ENCODE measurements around the gene EBPL.

DNA sequence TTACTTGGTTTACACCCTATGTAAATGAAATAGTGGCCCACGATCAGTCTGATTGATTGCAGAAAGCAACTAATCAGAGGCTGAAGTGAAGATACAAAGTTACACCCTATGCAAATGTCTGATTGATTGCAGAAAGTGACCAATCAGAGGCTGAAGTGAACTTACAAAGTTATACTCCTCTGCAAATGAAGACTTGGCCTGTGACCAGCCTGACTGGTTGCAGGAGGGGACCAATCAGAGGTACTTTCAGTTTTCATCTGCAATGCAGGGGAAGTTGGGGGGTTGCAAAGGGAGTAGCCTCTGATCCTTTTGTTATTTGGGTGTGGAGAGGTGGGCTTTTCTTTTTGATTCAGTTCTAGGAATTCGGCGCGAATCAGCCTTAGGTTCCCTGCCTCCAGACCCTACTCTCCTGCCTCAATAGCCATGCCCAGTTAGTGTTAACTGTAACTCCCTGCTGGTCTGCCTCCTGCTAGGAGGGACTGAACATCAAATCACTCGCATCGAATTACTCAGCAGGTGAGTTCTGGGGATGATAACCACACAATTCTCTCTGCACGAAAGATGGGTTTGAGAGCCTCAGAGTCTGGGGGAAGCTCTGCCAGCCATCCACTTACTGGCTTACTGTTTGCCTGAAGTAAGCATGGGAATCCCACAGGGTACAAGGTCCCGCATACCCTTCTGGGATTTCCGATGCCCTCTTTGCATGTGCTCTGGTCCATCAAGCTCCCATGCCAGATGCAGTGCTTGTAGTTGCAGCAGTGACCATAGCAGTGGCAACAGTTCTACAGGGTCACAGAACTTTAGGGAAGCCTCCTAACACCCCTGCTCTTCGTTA lies 55.5 kb downstream of the EBPL start:
- TF ChIP-seq POLR2A (IDR thresholded peaks at IDR 0.05), result no peak
- TF ChIP-seq, protein P1, sequence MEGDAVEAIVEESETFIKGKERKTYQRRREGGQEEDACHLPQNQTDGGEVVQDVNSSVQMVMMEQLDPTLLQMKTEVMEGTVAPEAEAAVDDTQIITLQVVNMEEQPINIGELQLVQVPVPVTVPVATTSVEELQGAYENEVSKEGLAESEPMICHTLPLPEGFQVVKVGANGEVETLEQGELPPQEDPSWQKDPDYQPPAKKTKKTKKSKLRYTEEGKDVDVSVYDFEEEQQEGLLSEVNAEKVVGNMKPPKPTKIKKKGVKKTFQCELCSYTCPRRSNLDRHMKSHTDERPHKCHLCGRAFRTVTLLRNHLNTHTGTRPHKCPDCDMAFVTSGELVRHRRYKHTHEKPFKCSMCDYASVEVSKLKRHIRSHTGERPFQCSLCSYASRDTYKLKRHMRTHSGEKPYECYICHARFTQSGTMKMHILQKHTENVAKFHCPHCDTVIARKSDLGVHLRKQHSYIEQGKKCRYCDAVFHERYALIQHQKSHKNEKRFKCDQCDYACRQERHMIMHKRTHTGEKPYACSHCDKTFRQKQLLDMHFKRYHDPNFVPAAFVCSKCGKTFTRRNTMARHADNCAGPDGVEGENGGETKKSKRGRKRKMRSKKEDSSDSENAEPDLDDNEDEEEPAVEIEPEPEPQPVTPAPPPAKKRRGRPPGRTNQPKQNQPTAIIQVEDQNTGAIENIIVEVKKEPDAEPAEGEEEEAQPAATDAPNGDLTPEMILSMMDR (IDR thresholded peaks at IDR 0.05), result no peak
